Spleen (tissue), 7 donors: ENCODE measurements around the gene MYO3B.

Source experiments
- POLR2AphosphoS5 ChIP-seq, 3 donors: sonication (generic); formaldehyde crosslinking; IDR thresholded peaks; one replicate each; pipeline ENCODE4 v1.5.1; 2017; ENCODE audit warnings: antibody characterized with exemption in 3 of 3
- TF ChIP-seq, protein P1 (sequence below), 11 experiments: fragments of 200-600 bp in 7 of 11; fragments of 450-650 bp in 4 of 11; sonication (generic) in 4 of 11; IDR thresholded peaks in 8 of 11; conservative IDR thresholded peaks in 3 of 11; 1 replicate in 7 of 11; 2 replicates in 4 of 11; pipeline versions ENCODE4 v1.4.0 to v1.8.0; 2016 to 2021; ENCODE audit warnings: antibody characterized with exemption in 11 of 11, inconsistent platforms in 4 of 11, mild to moderate bottlenecking in 1 of 11
- donor health status: DM: no; HTN: no; CAD: no; lungs with moderate emphysema.
- donor health status: DM: no; HTN: no; CAD: no.
- donor health status: DM: no; HTN: no; CAD: no.

GRCh38 chr2:170161516-170162270 lies 16.3 kb upstream of the MYO3B start:
- TF ChIP-seq POLR2AphosphoS5 (IDR thresholded peaks at IDR 0.05): no peak
- TF ChIP-seq, protein P1, sequence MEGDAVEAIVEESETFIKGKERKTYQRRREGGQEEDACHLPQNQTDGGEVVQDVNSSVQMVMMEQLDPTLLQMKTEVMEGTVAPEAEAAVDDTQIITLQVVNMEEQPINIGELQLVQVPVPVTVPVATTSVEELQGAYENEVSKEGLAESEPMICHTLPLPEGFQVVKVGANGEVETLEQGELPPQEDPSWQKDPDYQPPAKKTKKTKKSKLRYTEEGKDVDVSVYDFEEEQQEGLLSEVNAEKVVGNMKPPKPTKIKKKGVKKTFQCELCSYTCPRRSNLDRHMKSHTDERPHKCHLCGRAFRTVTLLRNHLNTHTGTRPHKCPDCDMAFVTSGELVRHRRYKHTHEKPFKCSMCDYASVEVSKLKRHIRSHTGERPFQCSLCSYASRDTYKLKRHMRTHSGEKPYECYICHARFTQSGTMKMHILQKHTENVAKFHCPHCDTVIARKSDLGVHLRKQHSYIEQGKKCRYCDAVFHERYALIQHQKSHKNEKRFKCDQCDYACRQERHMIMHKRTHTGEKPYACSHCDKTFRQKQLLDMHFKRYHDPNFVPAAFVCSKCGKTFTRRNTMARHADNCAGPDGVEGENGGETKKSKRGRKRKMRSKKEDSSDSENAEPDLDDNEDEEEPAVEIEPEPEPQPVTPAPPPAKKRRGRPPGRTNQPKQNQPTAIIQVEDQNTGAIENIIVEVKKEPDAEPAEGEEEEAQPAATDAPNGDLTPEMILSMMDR (IDR thresholded peaks at IDR 0.05 in 8 of 11, conservative IDR thresholded peaks at IDR 0.05 in 3 of 11): no peak
